ENCODE results near the gene LMTK2. TPM values are rescaled to one million over a fixed set of nuclear protein-coding genes. Genes with fewer than 3 reads are reported as not detected.

The LMTK2 gene
- total RNA-seq, 1 donor = 26.4 TPM

DNA sequence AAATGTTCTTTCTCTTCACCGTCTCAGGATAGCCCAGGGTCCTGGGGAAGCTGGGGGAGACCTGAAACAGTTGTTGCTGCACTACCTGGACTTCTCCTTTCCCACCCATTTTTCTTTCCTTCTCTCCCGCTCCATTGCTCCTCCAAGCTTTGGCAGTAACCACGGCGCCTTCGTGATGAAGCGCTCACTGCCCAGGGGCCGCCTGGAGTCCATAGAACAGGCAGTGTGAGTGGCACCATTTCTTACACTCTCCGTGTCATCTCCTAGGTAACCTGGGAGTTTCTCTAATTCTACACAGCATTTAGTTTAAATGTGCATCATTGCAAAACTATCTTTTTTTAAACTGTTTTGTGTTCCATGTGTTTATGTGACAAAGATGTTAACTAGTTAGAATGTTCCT lies 64.3 kb downstream of the LMTK2 start:
- Histone ChIP-seq H3K4me1 (ENCODE audit: insufficient read depth, low read length) (no peaks in the 10 kb centered on the region), H3K4me3 (ENCODE audit: low read length) (no peak overlapping the region), H3K9me3 (ENCODE audit: low read depth, low read length) (no peaks in the 10 kb centered on the region), H3K27me3 (ENCODE audit: insufficient read depth, low read length) (no peaks in the 10 kb centered on the region)

DNA sequence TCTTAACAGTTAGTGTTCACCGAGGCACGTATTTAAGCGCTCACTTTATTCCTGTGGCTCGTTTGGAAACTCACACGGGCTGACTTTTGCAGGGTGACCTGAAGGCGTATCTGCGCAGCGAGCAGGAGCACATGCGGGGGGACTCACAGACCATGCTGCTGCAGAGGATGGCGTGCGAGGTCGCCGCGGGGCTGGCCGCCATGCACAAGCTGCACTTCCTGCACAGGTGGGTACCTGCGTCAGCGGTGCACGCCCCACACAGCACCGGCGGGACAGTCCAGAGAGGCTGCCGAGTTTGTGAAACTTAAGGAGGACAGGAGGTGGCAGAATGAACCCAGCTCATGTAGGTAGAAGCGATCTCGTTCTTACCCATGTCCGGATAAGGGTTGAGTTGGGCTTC lies 64.8 kb downstream of the LMTK2 start:
- no peaks in the 10 kb centered on the region for H3K9me3 ChIP-seq (ENCODE audit: low read depth, low read length)
- no peaks in the 10 kb centered on the region for H3K27me3 ChIP-seq (ENCODE audit: insufficient read depth, low read length)
- H3K4me1 ChIP-seq (ENCODE audit: insufficient read depth, low read length) = no peaks in the 10 kb centered on the region
- H3K4me3 ChIP-seq (ENCODE audit: low read length) = no peak overlapping the region

DNA sequence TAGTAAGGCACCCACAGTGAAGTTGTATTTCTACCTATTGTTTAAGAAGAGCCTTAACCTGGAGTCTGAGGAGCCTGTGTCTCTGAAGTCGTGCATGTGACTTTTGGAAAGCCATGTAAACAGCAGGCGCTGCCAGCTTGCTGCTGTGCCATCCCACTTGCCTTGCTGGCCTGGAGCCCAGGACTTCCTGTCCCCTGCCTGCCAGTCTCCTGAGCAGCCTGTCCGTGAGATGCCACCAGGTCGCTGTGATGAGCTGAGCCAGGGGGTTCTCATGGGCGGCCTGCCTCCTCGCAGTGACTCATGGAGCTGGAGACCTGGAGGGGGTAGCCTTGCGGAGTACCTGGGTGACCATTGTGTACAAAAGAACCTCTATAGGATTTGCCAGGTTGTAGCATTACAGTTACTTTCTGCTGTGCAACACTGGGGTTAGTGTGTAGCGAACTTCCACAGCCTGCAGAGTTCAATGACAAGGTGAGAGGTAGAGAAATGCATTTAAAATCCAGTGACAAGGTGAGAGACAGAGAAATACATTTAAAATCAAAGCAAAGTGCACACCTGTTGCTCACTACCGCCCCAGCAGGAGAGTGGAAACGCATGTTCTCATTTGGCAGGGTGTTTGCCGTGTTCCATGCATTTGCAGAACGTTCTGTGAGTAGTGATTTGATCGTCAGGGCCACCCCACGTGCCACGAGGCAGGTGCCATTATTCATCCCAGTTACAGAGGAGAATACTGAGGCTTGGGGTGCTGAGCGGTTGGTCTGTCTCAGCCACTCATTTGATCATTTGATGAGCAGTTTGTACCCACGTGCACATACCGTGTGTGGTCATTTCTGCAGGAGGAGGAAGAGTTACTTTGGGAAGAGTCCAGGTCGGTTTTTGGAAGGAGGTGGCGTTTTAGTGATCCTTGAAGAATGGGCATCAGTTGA lies 67.9 kb downstream of the LMTK2 start:
- Histone ChIP-seq H3K4me1 (ENCODE audit: insufficient read depth, low read length) (no peaks in the 10 kb centered on the region), H3K4me3 (ENCODE audit: low read length) (no peak overlapping the region), H3K9me3 (ENCODE audit: low read depth, low read length) (no peaks in the 10 kb centered on the region), H3K27me3 (ENCODE audit: insufficient read depth, low read length) (no peaks in the 10 kb centered on the region)

DNA sequence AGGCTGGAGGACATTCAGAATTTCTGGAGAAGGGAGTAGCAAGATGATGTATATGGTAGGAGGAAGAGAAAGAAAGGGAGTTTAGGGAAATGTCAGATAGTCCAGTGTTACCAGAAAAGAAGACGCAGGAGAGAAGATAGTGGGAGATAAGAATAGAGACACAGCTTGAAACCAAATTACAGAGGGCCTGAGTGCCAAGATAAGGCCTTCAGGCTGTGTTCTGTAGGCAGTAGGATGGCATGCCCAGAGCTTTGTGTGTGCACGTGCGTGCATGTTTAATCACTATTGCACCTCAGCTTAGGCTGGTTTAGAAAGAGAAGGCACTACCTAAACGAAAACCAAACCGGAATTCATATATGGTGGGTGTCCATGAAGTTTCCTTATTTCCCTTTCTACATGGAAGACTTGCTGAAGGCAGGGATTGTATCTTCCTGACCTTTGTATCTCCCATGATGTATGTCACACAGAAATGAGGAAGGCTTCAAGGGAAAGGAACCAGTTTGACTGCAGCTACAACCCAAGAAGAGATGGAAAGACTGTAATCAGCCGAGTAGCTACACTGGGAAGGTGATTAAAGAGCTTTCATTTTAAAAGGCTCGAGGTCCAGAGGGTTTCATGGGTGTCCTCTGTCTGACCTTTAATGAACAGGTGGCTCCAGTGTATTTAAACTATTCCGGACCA lies 68.7 kb downstream of the LMTK2 start:
- Histone ChIP-seq H3K9me3 (ENCODE audit: low read depth, low read length) (no peaks in the 10 kb centered on the region), H3K27me3 (ENCODE audit: insufficient read depth, low read length) (no peaks in the 10 kb centered on the region), H3K4me3 (ENCODE audit: low read length) (no peak overlapping the region), H3K4me1 (ENCODE audit: insufficient read depth, low read length) (no peaks in the 10 kb centered on the region)

DNA sequence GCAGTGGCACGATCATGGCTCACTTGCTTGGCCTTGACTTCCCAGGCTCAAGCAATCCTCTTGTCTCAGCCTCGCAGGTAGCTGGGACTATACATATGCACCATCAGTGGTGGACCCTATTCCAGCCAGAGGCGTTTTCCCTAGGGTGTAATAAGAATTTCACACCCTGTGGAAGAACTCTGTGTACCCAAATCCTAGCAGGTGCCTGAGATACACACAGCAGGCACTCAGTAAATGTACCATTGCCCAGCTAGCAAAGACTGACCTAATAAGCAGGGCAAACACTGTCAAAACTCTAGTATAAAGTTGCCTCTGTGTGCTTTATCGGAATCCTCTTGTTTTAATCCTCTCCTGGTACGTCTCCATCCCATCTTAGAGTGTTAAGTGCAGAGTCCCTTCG lies 70.9 kb downstream of the LMTK2 start:
- Histone ChIP-seq H3K4me1 (ENCODE audit: insufficient read depth, low read length) (no peaks in the 10 kb centered on the region), H3K27me3 (ENCODE audit: insufficient read depth, low read length) (no peaks in the 10 kb centered on the region), H3K4me3 (ENCODE audit: low read length) (no peak overlapping the region), H3K9me3 (ENCODE audit: low read depth, low read length) (no peaks in the 10 kb centered on the region)

DNA sequence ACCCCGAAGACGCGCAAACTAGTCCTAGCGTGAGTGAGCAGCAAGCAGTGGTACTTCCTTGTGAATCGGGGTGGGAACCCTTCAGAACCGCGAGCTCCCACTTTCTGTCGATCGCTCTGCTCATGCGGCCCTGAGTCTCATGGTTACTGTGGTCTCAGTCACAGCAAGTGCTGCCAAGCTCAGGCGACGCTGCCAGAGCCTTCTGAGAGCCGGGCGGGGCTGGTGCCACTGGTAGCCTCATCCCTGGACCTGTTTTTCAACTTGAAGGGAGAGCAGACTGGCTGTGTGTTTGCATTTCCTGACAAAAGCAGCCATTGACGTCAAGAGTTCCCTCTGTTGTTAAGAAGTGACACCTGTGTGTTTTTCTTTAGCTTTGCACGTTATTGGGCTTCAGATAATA lies 71.7 kb downstream of the LMTK2 start:
- Histone ChIP-seq H3K9me3 (ENCODE audit: low read depth, low read length) (no peaks in the 10 kb centered on the region), H3K4me1 (ENCODE audit: insufficient read depth, low read length) (no peaks in the 10 kb centered on the region), H3K27me3 (ENCODE audit: insufficient read depth, low read length) (no peaks in the 10 kb centered on the region), H3K4me3 (ENCODE audit: low read length) (no peak overlapping the region)

DNA sequence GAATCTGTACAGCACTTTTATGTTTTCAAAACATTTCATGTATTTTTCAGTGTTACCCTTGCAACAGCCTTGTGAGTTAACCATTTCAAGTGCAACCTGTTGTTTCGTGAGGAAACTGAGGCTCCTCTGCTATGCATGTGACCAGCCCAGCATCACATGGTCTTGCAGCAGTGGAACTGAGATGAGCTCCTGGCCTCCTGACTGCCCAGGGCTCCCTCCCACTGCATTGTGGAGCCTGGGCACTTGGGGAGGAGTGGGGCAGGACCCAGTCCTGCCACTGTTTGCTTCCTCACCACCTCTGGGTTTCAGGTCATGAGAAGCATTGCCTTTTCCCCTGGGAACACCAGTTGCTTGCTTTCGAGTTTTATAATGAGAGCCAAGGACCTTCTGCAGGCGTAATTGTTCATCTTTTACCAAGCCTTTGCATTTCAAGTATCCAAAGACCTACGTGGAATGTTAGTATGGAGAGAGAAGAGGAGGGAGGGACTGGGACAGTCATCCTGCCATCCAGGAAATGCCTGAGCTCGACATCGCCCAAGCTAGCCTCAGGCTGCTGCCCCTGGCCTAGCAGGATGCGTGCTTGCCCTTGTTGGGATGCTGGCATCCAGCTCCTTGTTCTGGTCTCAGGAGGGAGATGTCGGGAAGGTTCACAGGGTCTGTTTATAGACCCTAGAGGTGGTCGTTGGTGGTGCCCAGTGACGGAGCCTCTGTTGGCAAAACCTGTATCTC lies 72.3 kb downstream of the LMTK2 start:
- Histone ChIP-seq H3K27me3 (ENCODE audit: insufficient read depth, low read length) (no peaks in the 10 kb centered on the region), H3K4me3 (ENCODE audit: low read length) (no peak overlapping the region), H3K4me1 (ENCODE audit: insufficient read depth, low read length) (no peaks in the 10 kb centered on the region), H3K9me3 (ENCODE audit: low read depth, low read length) (no peaks in the 10 kb centered on the region)

DNA sequence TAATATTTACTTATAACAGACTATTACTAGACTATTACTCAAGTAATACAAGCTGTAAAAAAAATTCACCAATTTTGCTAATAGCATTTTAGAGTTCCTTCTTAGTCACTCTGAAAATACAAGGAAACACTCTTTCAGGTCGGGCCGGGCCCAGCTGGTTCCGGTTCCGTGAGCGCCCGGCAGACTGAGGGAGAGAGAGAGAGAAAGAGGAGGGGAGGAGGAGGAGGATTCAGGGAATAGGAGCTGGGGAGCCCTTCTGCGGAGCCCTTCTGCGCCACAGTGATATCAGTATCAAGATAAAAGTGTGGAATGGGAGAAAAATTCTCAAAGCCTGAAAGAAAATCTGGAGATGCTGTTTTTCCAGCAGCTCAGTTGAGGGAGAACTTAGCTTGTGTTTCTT lies 74.1 kb downstream of the LMTK2 start:
- H3K27me3 ChIP-seq (ENCODE audit: insufficient read depth, low read length) = no peaks in the 10 kb centered on the region
- no peak overlapping the region for H3K4me3 ChIP-seq (ENCODE audit: low read length)
- peaks cover 13% of the 10 kb centered on the region for H3K4me1 ChIP-seq (ENCODE audit: insufficient read depth, low read length)
- H3K9me3 ChIP-seq (ENCODE audit: low read depth, low read length) = no peaks in the 10 kb centered on the region

DNA sequence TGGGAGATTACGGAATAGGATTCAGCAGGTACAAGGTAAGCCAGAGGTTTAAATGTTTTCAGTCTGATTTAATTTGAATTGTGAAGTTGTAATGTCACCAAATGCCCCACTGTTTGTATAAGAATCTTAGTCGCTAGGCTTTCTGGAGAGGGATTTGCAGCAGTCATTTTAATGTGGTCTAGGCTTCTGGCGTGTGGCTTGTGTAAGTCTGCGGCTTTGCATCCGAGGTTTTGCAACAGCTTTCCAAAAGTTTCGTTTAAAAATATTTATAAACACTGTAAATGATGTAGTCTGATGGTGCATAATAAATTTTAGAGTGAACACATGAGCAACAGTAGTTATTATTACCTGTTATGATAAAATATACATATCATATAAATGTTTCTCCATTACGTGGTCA lies 78.4 kb downstream of the LMTK2 start:
- no peak overlapping the region for H3K4me3 ChIP-seq (ENCODE audit: low read length)
- H3K9me3 ChIP-seq (ENCODE audit: low read depth, low read length) = no peaks in the 10 kb centered on the region
- H3K27me3 ChIP-seq (ENCODE audit: insufficient read depth, low read length) = no peaks in the 10 kb centered on the region
- H3K4me1 ChIP-seq (ENCODE audit: insufficient read depth, low read length) = peaks cover 26% of the 10 kb centered on the region

DNA sequence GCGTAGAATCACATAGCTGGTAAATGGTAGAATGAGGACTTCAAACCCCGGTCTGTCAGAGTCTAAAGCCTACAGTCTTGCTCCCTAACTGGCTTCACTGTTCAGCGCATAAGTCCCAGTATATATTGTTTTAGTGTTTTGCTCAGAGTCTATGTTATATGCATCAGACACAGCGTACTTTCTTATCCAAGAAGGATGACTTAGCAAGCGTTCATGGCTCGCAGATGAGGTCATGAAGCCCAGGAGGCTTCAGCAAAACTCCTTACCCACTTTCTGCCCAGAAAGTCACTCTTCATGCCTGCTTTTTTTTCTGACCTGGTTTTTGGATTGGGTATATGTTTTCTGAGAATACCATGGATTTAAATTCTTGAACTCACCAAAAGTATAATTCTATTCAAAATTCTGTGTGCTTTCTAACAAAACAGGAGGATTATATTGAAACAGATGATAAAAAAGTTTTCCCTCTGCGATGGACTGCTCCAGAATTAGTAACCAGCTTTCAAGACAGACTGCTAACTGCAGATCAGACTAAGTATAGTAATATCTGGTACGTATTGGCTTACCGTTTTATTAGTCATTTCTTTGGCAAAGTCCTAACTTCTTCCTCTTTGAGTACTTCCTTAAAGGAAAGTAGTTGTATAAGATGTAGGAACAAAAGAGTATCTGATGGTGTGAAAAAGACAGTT lies 79.9 kb downstream of the LMTK2 start:
- Histone ChIP-seq H3K4me1 (ENCODE audit: insufficient read depth, low read length) (peaks cover 26% of the 10 kb centered on the region), H3K9me3 (ENCODE audit: low read depth, low read length) (no peaks in the 10 kb centered on the region), H3K27me3 (ENCODE audit: insufficient read depth, low read length) (no peaks in the 10 kb centered on the region), H3K4me3 (ENCODE audit: low read length) (no peak overlapping the region)

DNA sequence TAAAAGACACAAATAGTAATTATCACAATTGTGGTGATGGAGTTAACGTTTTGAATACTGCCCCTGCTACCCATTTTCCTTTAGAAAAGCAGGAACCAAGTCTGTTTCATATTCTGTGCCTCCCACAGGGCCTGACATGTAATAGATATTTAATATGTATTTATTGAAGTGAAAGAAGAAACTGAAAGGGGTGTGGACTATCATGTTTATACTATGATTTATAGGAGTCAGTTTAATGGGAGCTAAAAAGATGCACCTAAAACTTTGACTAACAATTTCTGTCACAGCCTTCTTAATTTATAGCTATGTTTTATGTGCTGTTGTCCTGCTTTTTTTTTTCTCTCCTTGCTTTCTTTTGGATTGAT lies 80.5 kb downstream of the LMTK2 start:
- Histone ChIP-seq H3K9me3 (ENCODE audit: low read depth, low read length) (no peaks in the 10 kb centered on the region), H3K4me1 (ENCODE audit: insufficient read depth, low read length) (peaks cover 26% of the 10 kb centered on the region), H3K27me3 (ENCODE audit: insufficient read depth, low read length) (no peaks in the 10 kb centered on the region), H3K4me3 (ENCODE audit: low read length) (no peak overlapping the region)

DNA sequence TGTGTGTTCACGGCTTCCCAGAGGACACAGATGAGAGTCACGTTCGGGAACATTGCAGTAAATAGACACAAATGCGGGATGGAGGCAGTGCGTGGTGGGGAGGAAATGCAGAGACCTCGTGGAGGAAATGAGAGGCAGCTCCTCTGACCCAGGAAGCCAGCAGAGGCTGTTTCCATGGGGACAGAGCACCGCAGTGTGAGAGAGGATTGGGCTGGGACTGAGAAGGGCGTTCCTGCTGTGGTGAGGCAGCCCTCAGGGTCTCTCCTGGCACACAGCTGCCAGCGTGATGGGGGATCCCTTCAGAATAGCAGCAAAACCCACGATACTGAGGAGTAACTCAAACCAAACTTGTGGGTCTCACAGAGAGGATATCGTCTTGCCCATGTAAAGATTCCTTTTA lies 82.9 kb downstream of the LMTK2 start:
- peaks cover 23% of the 10 kb centered on the region for H3K4me1 ChIP-seq (ENCODE audit: insufficient read depth, low read length)
- no peaks in the 10 kb centered on the region for H3K27me3 ChIP-seq (ENCODE audit: insufficient read depth, low read length)
- H3K9me3 ChIP-seq (ENCODE audit: low read depth, low read length) = no peaks in the 10 kb centered on the region
- no peak overlapping the region for H3K4me3 ChIP-seq (ENCODE audit: low read length)

DNA sequence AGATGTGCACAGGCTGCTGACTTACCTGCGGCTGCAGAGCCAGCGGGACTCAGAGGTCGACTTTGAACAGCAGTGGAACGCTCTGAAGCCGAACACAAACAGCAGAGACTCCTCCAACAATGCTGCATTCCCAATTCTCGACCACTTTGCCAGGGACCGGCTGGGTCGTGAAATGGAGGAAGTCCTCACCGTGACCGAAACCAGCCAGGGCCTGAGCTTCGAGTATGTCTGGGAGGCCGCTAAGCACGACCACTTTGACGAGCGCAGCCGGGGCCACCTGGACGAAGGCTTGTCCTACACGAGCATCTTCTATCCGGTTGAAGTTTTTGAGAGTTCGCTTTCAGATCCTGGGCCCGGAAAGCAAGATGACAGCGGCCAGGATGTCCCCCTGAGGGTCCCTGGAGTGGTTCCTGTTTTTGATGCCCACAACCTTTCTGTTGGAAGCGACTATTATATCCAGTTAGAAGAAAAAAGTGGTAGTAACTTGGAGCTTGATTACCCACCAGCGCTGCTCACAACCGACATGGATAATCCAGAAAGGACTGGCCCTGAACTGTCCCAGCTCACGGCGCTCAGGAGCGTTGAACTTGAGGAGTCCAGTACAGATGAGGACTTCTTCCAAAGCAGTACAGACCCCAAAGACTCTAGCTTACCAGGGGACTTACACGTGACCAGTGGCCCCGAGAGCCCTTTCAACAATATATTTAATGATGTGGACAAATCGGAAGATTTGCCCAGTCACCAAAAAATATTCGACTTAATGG lies 85.2 kb downstream of the LMTK2 start:
- H3K27me3 ChIP-seq (ENCODE audit: insufficient read depth, low read length) = no peaks in the 10 kb centered on the region
- peaks cover 5% of the 10 kb centered on the region for H3K4me1 ChIP-seq (ENCODE audit: insufficient read depth, low read length)
- H3K9me3 ChIP-seq (ENCODE audit: low read depth, low read length) = no peaks in the 10 kb centered on the region
- no peak overlapping the region for H3K4me3 ChIP-seq (ENCODE audit: low read length)

DNA sequence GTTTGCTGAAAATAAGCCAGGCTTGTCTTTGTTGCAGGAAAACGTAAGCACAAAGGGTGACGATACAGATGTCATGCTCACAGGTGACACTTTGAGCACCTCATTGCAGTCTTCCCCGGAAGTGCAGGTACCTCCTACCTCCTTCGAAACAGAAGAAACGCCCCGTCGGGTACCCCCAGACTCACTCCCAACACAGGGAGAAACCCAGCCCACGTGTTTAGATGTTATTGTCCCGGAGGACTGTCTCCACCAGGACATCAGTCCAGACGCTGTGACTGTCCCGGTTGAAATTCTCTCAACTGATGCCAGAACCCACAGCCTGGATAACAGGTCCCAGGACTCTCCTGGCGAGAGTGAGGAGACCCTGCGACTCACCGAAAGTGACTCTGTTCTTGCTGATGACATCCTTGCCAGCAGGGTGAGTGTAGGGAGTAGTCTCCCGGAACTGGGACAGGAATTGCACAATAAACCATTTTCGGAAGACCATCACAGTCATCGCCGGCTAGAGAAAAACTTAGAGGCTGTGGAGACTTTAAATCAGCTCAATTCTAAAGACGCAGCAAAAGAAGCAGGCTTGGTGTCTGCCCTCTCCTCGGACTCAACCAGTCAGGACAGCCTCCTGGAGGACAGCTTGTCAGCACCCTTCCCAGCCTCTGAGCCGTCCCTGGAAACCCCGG lies 86.3 kb downstream of the LMTK2 start:
- no peaks in the 10 kb centered on the region for H3K9me3 ChIP-seq (ENCODE audit: low read depth, low read length)
- H3K4me1 ChIP-seq (ENCODE audit: insufficient read depth, low read length) = no peaks in the 10 kb centered on the region
- H3K27me3 ChIP-seq (ENCODE audit: insufficient read depth, low read length) = no peaks in the 10 kb centered on the region
- no peak overlapping the region for H3K4me3 ChIP-seq (ENCODE audit: low read length)

All from mononuclear cell (primary cell).